K562 (cell line): ENCODE measurements around the gene SST. TPM values are rescaled to one million over a fixed set of nuclear protein-coding genes. Genes with fewer than 3 reads are reported as not detected.

ENCODE experiments used
- ATAC-seq: fragments of 200-7000 bp; cut with Tn5 transposase; 3 replicates; pipeline ENCODE4 v1.9.1; 2020; ENCODE audit warnings: moderate library complexity
- BruUV-seq: library from RNA; stranded (reverse); fragments of 400-500 nt; replicated peaks from 2 replicates; lab custom pipeline; 2021; lab: Mats Ljungman, UMichigan
- CTCF ChIA-PET: fragments of 300-600 bp; formaldehyde crosslinking; extraction: SDS; loops from one replicate; lab custom pipeline; 2021; ENCODE audit warnings: low intra/inter-chr PET ratio; lab: Yijun Ruan, JAX
- POLR2A ChIA-PET: fragments of 300-600, 350-650 bp; sonication (Branson Sonifier 250); formaldehyde crosslinking; extraction: SDS; loops from one replicate; lab custom pipeline; 2021; ENCODE audit warnings: antibody characterized with exemption, inconsistent platforms; lab: Yijun Ruan, JAX
- DNase-seq, 4 experiments: peaks; one replicate each; pipeline versions ENCODE4 v3.0.0 to v3.0.0-alpha.2; 2011 to 2018; ENCODE audit warnings: low spot score in 3 of 4, mixed read lengths in 3 of 4; ENCODE audit errors: extremely low read depth in 1 of 4
- FAIRE-seq: peaks from 2 replicates; lab custom pipeline; 2011; peaks lifted over from hg19 to GRCh38; lab: Jason Lieb, UNC
- H2AFZ ChIP-seq: 2 replicates; pipeline ENCODE4 v1.6.0; 2011; ENCODE audit warnings: low read depth, low read length, control low read depth, inconsistent platforms
- H3K27ac ChIP-seq: fragments of 200-600 bp; 3 replicates; pipeline ENCODE4 v1.8.0; 2011; ENCODE audit warnings: low read depth, mild to moderate bottlenecking, control low read depth, inconsistent platforms, low read length, moderate library complexity, mixed read lengths; ENCODE audit errors: extremely low read depth
- H3K27me3 ChIP-seq, 2 experiments: fragments of 300-600 bp in 1 of 2; 2 replicates in 1 of 2; 3 replicates in 1 of 2; pipeline versions ENCODE4 v1.6.0 to v1.8.0; 2011; ENCODE audit warnings: inconsistent platforms in 2 of 2, low read length in 2 of 2, mild to moderate bottlenecking in 1 of 2, mixed read lengths in 1 of 2, moderate library complexity in 1 of 2; ENCODE audit not compliant: control insufficient read depth in 2 of 2, insufficient read depth in 2 of 2
- H3K36me3 ChIP-seq: fragments of 300-600 bp; 3 replicates; pipeline ENCODE4 v1.8.0; 2011; ENCODE audit warnings: mild to moderate bottlenecking, low read length, inconsistent platforms; ENCODE audit not compliant: control insufficient read depth, insufficient read depth
- H3K4me1 ChIP-seq, 2 experiments: fragments of 200-600 bp in 1 of 2; replicated peaks in 1 of 2; 2 replicates in 1 of 2; 3 replicates in 1 of 2; pipeline versions ENCODE4 v1.5.1 to v1.8.0; 2011; ENCODE audit warnings: inconsistent platforms in 2 of 2, low read length in 2 of 2, mild to moderate bottlenecking in 1 of 2, mixed read lengths in 1 of 2, moderate library complexity in 1 of 2; ENCODE audit not compliant: control insufficient read depth in 2 of 2, insufficient read depth in 2 of 2
- H3K4me2 ChIP-seq: 2 replicates; pipeline ENCODE4 v1.6.1; 2011; ENCODE audit warnings: low read length, control low read depth, inconsistent platforms, mixed read lengths; ENCODE audit not compliant: insufficient read depth
- H3K4me3 ChIP-seq: fragments of 200-600 bp; sonication (generic), shearing (Covaris generic); 2 replicates; pipeline ENCODE4 v1.5.1; 2016; ENCODE audit warnings: control low read depth, inconsistent platforms
- H3K79me2 ChIP-seq: fragments of 200-600 bp; 3 replicates; pipeline ENCODE4 v1.8.0; 2011; ENCODE audit warnings: low read length, inconsistent platforms; ENCODE audit not compliant: control insufficient read depth, insufficient read depth
- H3K9ac ChIP-seq, 2 experiments: 2 replicates each; pipeline versions ENCODE4 v1.6.0 to v1.6.1; 2011; ENCODE audit warnings: low read depth in 2 of 2, low read length in 2 of 2, control low read depth in 1 of 2, inconsistent platforms in 1 of 2, mild to moderate bottlenecking in 1 of 2, mixed read lengths in 1 of 2; ENCODE audit not compliant: insufficient read depth in 1 of 2
- H3K9me1 ChIP-seq: one replicate; pipeline ENCODE4 v1.6.0; 2011; ENCODE audit warnings: inconsistent platforms, mild to moderate bottlenecking, low read length, moderate library complexity; ENCODE audit not compliant: control insufficient read depth, insufficient read depth
- H3K9me3 ChIP-seq: replicated peaks from 2 replicates; pipeline ENCODE4 v1.5.1; 2011; ENCODE audit warnings: low read depth, low read length, inconsistent platforms; ENCODE audit not compliant: control insufficient read depth, insufficient read depth
- H4K20me1 ChIP-seq: replicated peaks from 2 replicates; pipeline ENCODE4 v1.6.1; 2011; ENCODE audit warnings: low read length, inconsistent platforms, mixed read lengths; ENCODE audit not compliant: control insufficient read depth, insufficient read depth
- BRCA1 ChIP-seq, 2 experiments: fragments of 450-650 bp in 1 of 2; sonication (generic) in 1 of 2; formaldehyde crosslinking in 1 of 2; IDR thresholded peaks; 2 replicates each; pipeline versions ENCODE4 v1.5.0 to v1.6.1; 2017 to 2020; ENCODE audit warnings: mild to moderate bottlenecking in 1 of 2, missing genetic modification reagents in 1 of 2
- DACH1 ChIP-seq: fragments of 450-650 bp; IDR thresholded peaks from 2 replicates; pipeline ENCODE4 v1.6.1; 2018; ENCODE audit not compliant: partially characterized antibody
- EP300 ChIP-seq: IDR thresholded peaks from 2 replicates; pipeline ENCODE4 v1.6.1; 2012; ENCODE audit warnings: low read length, improper control_type of control experiment
- GABPB1 ChIP-seq: sonication (generic); formaldehyde crosslinking; IDR thresholded peaks from 2 replicates; pipeline ENCODE4 v1.8.0; 2022; ENCODE audit warnings: mild to moderate bottlenecking, missing genetic modification reagents
- GTF2E2 ChIP-seq: fragments of 200-800 bp; sonication (Bioruptor generic); IDR thresholded peaks from 2 replicates; pipeline ENCODE4 v1.6.1; 2016; ENCODE audit warnings: missing genetic modification characterization, missing compliant biosample characterization
- ILK ChIP-seq: fragments of 450-650 bp; IDR thresholded peaks from 2 replicates; pipeline ENCODE4 v1.6.1; 2016; ENCODE audit warnings: missing genetic modification characterization, low read depth, mild to moderate bottlenecking, missing compliant biosample characterization, moderate library complexity, borderline replicate concordance
- NEUROD1 ChIP-seq: fragments of 150-350 bp; IDR thresholded peaks from 2 replicates; pipeline ENCODE4 v1.6.1; 2014; ENCODE audit warnings: borderline replicate concordance, low read length, low read depth; ENCODE audit not compliant: partially characterized antibody
- RBM34 ChIP-seq: fragments of 200-400 bp; formaldehyde crosslinking; IDR thresholded peaks from 2 replicates; pipeline ENCODE4 v1.6.1; 2018; ENCODE audit warnings: low read length, borderline replicate concordance; ENCODE audit not compliant: insufficient read depth
- STAG1 ChIP-seq: sonication (generic); formaldehyde crosslinking; IDR thresholded peaks from 2 replicates; pipeline ENCODE4 v1.5.0; 2020; ENCODE audit warnings: missing genetic modification reagents, borderline replicate concordance
- XRCC3 ChIP-seq: fragments of 450-650 bp; IDR thresholded peaks from 2 replicates; pipeline ENCODE4 v1.6.1; 2017; ENCODE audit warnings: mild to moderate bottlenecking, moderate library complexity
- ZNF354B ChIP-seq: fragments of 250-450 bp; sonication (Bioruptor Pico); IDR thresholded peaks from 2 replicates; pipeline ENCODE4 v1.4.0; 2020
- ZNF766 ChIP-seq: fragments of 200-800 bp; sonication (Bioruptor generic); conservative IDR thresholded peaks from 2 replicates; pipeline ENCODE4 v1.6.1; 2016; ENCODE audit warnings: missing genetic modification characterization, missing compliant biosample characterization
- WGBS: fragments of 100-300 bp; shearing (Covaris generic); methylation state at CpG from one replicate; pipeline ENCODE4 v1.1.6; 2016; ENCODE audit warnings: low coverage, mixed read lengths; ENCODE audit not compliant: insufficient coverage; ENCODE audit errors: missing lambda C conversion rate; 5-methylcytosine and 5-hydroxymethylcytosine counted together
- in situ Hi-C: fragments of 300-500 bp; cut with MboI; formaldehyde crosslinking; loops from 4 replicates; pipeline ENCODE4 v1.15.0; 2018; ENCODE audit warnings: inconsistent platforms, mixed read lengths
- intact Hi-C: fragments of 100-400 bp; cut with micrococcal nuclease; formaldehyde crosslinking; loops from 2 replicates; pipeline ENCODE4 v1.14.2; 2022
- polyA plus RNA-seq, 8 experiments: library from polyadenylated mRNA; depleted of rRNA in 4 of 8; stranded (reverse) in 5 of 8; unstranded in 3 of 8; fragments of >200 nt; fragmentation: Nextera tagmentation in 2 of 8; fragmentation: Illumina TruSeq in 1 of 8; extraction: Ambion mirVana in 2 of 8; extraction: Trizol in 1 of 8; gene quantifications; 2 replicates each; pipeline versions ENCODE4 v1.2.1 to v1.2.3, GENCODE V29; 2011 to 2014; ENCODE audit warnings: inconsistent platforms in 1 of 8, missing spikeins in 1 of 8
- total RNA-seq, 7 experiments: library from RNA; depleted of rRNA in 6 of 7; stranded (reverse); fragments of >200 nt in 6 of 7; fragmentation: Illumina TruSeq in 2 of 7; extraction: Trizol in 2 of 7; gene quantifications; 2 replicates each; pipeline versions ENCODE4 v1.2.1 to v1.2.3, GENCODE V29; 2011 to 2021; ENCODE audit warnings: low replicate concordance in 1 of 7
- TF ChIP-seq, protein P1 (sequence below): fragments of 450-650 bp; formaldehyde crosslinking; IDR thresholded peaks from 2 replicates; pipeline ENCODE4 v1.4.0; 2020; ENCODE audit warnings: mild to moderate bottlenecking
- TF ChIP-seq, protein P2 (sequence below): fragments of 450-650 bp; conservative IDR thresholded peaks from 2 replicates; pipeline ENCODE4 v1.6.1; 2016; ENCODE audit warnings: missing genetic modification characterization, low read depth, mild to moderate bottlenecking, missing compliant biosample characterization, moderate library complexity

Gene SST
- total and polyA plus RNA-seq, 9 of the 15 experiments (the other 6 are each of a cell fraction or from before 2014, with no cell fraction given): not detected

DNA sequence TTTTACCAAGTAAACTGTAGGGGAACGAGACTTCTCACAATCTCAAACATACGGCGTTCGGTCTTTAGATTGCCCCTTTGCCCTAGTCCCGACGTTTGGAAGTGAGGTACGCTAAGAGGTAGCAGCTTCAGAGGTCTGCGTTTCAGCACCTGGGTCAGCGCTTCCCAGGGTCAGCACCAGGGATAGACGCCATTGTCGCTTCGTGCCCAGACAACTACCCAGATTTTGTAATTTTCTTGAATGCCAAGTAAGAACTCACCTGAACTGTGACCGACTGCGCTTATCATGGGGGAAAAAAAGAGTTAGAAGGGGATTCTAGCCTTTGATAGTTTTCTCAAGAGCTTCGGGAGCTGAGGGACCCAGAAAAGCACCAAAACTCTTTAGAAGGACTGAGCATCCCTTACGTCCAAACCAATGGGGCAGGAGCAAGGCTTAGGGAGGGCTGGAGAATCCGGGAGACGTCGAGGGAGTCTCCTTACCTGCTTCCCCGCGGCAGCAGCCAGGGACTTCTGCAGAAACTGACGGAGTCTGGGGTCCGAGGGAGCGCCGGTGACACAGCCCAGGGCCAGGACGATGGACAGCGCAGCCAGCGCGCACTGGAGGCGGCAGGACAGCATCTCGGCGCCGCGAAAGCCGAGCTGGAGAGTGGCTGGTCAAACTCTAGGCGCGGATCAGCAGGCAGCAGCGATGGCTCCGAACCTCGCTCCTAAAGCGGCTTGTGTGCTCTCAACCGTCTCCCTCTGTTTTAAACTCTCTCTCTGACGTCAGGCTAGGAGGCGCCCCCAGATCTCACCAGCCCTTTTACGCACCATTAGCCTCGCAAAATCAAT is at the start of gene SST (continued):
- TF ChIP-seq, protein P1, sequence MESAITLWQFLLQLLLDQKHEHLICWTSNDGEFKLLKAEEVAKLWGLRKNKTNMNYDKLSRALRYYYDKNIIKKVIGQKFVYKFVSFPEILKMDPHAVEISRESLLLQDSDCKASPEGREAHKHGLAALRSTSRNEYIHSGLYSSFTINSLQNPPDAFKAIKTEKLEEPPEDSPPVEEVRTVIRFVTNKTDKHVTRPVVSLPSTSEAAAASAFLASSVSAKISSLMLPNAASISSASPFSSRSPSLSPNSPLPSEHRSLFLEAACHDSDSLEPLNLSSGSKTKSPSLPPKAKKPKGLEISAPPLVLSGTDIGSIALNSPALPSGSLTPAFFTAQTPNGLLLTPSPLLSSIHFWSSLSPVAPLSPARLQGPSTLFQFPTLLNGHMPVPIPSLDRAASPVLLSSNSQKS (CRISPR knock-in tag): no peak

DNA sequence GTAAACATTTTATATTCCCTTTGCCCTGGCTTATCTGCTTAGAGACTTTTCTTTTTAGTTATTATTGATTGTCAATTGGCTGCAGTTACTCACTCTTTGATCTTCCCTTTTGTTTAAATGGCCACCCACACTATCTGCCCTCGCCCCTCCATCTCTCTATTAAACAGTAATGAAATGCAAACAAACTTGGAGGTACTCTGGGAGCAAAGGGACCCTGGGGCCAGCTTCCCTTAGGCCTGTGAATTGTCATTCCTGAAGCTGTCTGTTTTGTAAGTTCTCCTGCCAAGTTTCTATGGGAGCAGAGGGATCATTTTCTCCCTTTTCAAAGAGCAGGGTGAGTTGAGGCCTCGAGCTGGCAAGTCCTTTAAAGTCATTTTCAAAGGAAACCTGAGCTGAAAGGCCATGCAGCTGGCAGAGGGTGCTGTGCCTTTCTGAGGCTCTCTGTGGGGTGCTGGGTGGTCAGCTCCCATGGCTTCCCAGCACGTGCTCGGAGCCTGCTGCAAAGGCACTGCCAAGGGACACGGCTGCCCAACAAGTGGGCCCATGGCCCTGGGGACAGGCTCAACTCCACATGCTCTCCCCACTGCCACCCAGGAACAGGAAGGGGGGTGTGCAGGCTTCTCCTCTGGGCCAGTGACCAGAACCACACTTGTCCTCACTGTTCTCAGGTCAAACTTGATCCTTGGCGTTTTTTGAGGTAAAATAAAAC is 49.6 kb upstream of the SST start:
- no peak for FAIRE-seq
- in situ Hi-C loops (no loop called here), intact Hi-C loops (loop anchor here (10.0 kb wide), 1 partner anchor 605 kb away; no protein-coding TSS in a partner anchor)
- no peaks in the 10 kb centered on the region for H3K9me1 ChIP-seq
- no peaks in the 10 kb centered on the region; a peak in 1 of 5 replicates for H3K27me3 ChIP-seq
- no peak overlapping the region for H3K4me3 ChIP-seq
- no peaks in the 10 kb centered on the region for H3K79me2 ChIP-seq
- H3K9me3 ChIP-seq: no peaks in the 10 kb centered on the region; the same call in 1 of the 2 replicates
- H3K4me2 ChIP-seq: no peak overlapping the region
- no peaks in the 10 kb centered on the region for H4K20me1 ChIP-seq
- ChIA-PET CTCF (no interaction called here), POLR2A (interaction anchor here (0.5 to 1.1 kb wide), 4 partner anchors 21 to 477 kb away, joined by 3 to 6 read pairs (median 4); no protein-coding TSS in a partner anchor)
- 13% methylated on average over 6 of the region's 6 CpGs for WGBS
- H3K4me1 ChIP-seq: no peaks in the 10 kb centered on the region
- H2AFZ ChIP-seq: no peak overlapping the region
- H3K27ac ChIP-seq: no peak overlapping the region
- H3K36me3 ChIP-seq: no peaks in the 10 kb centered on the region
- no peak overlapping the region for H3K9ac ChIP-seq
- ATAC-seq: no peak
- DNase-seq: no peak
- BruUV-seq: no TSS peak
- TF ChIP-seq ILK (tag) (no peak), DACH1 (no peak), EP300 (no peak), GTF2E2 (tag) (no peak), BRCA1 (IDR thresholded peaks at IDR 0.05) (no peak), BRCA1 (CRISPR knock-in tag; IDR thresholded peaks at IDR 0.05) (no peak), ZNF354B (CRISPR knock-in tag) (no peak), XRCC3 (no peak), NEUROD1 (no peak), ZNF766 (CRISPR knock-in tag) (no peak), GABPB1 (CRISPR knock-in tag) (no peak), RBM34 (no peak), STAG1 (no peak)
- TF ChIP-seq, protein P2, sequence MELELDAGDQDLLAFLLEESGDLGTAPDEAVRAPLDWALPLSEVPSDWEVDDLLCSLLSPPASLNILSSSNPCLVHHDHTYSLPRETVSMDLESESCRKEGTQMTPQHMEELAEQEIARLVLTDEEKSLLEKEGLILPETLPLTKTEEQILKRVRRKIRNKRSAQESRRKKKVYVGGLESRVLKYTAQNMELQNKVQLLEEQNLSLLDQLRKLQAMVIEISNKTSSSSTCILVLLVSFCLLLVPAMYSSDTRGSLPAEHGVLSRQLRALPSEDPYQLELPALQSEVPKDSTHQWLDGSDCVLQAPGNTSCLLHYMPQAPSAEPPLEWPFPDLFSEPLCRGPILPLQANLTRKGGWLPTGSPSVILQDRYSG (tag): no peak
